Activated B cell treated with CpG ODN at 0.5 μM for 24 hours (primary cell): ENCODE results near the gene SULT1B1. TPM values are rescaled to one million over a fixed set of nuclear protein-coding genes. Genes with fewer than 3 reads are reported as not detected.

Source experiments
- ATAC-seq: fragments of 200-7000 bp; cut with Tn5 transposase; one replicate; pipeline ENCODE4 v1.10.0; 2021; ENCODE audit warnings: low read depth, mild to moderate bottlenecking, moderate library complexity
- CTCF ChIA-PET: fragments of 350-600 bp; sonication (Branson Sonifier 250); formaldehyde crosslinking; loops from one replicate; lab custom pipeline; 2021; ENCODE audit warnings: antibody characterized with exemption; lab: Charles Lee
- POLR2A ChIA-PET: fragments of 350-600 bp; sonication (Branson Sonifier 250); formaldehyde crosslinking; loops from one replicate; lab custom pipeline; 2021; ENCODE audit warnings: antibody characterized with exemption; lab: Charles Lee
- DNase-seq: peaks from one replicate; pipeline ENCODE4 v3.0.0; 2022
- H3K27ac Mint-ChIP-seq: one replicate; pipeline ENCODE4 v1.8.0; 2020; ENCODE audit warnings: mixed read lengths
- H3K27me3 Mint-ChIP-seq: one replicate; pipeline ENCODE4 v1.8.0; 2021; ENCODE audit warnings: mixed read lengths
- H3K36me3 Mint-ChIP-seq: one replicate; pipeline ENCODE4 v1.8.0; 2021; ENCODE audit warnings: low read depth, mixed read lengths
- H3K4me1 Mint-ChIP-seq: one replicate; pipeline ENCODE4 v1.8.0; 2021; ENCODE audit warnings: mixed read lengths
- H3K4me3 Mint-ChIP-seq: one replicate; pipeline ENCODE4 v1.8.0; 2020; ENCODE audit warnings: mild to moderate bottlenecking, mixed read lengths
- H3K9me3 Mint-ChIP-seq: one replicate; pipeline ENCODE4 v1.8.0; 2020; ENCODE audit warnings: mixed read lengths
- intact Hi-C: fragments of 100-400 bp; cut with micrococcal nuclease; formaldehyde crosslinking; loops from one replicate; pipeline ENCODE4 v1.15.1; 2024
- total RNA-seq: library from RNA; stranded (reverse); gene quantifications from 2 replicates; pipeline ENCODE4 v1.2.3, GENCODE V29; 2022
- TF ChIP-seq, protein P1 (sequence below): fragments of 200-600 bp; IDR thresholded peaks from one replicate; pipeline ENCODE4 v1.8.0; 2022; ENCODE audit warnings: antibody characterized with exemption, mild to moderate bottlenecking

The SULT1B1 gene
- total RNA-seq, 1 donor from 2014 or later, result 0.04 TPM

DNA sequence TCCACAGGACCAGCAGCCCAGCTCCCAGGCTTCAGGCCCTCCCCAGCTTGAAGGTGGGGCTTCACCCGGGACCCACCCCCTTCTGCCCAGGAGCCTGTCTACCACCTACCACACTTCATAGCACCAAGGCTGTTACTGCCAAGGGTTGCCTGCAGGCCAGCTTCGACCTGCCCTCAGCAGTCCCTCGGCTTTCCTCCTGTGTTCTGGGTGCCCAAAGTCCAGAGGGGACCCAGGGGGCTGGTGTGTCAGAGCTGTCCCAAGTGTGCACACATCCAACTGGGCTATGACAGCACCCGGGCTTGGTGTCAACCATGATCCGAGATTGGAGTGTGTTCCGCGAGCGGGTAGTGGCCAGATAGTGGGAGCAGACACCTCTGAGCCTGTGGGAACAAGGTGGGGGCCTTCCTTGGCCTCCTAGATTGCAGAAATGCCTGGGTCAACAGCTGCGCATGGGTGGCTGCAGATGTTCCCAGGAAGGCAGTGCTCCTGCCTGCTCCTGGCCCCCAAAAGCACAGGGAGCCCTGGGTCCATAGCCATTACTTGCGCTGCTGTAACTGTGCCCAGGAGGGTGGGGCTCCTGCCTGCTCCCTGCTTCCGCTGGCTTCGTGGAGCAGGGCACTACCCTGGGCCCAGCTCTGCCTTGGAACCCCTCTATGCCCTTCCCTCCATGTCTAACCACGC is 16.8 kb downstream of the SULT1B1 start:
- H3K4me3 Mint-ChIP-seq, result no peak overlapping the region
- POLR2A ChIA-PET, result no interaction called here

DNA sequence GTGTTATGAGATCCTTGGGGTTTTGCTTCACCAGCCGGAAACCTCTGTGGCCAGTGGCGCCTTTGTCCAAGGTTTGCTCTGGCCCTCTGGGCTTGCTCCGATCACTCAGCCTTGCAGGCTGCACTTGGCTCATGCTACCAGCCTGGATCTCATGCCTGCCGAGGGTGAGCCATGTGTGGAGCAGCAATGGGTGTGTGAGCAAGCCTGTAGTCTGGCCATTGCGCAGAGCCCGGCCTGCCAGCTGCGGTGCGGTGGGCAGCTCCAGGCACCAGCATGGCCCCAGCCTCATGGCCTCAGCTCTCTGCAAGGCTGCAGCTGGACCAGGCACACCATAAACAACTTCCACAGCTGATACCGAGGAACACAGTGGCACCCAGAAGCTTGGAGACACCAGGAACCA is 17.8 kb downstream of the SULT1B1 start:
- CTCF ChIA-PET, result no interaction called here
- Mint-ChIP-seq H3K4me3 (no peak overlapping the region), H3K9me3 (no peaks in the 10 kb centered on the region), H3K36me3 (no peaks in the 10 kb centered on the region), H3K27me3 (no peaks in the 10 kb centered on the region), H3K4me1 (no peaks in the 10 kb centered on the region), H3K27ac (no peak overlapping the region)
- POLR2A ChIA-PET, result no interaction called here
- TF ChIP-seq, protein P1, sequence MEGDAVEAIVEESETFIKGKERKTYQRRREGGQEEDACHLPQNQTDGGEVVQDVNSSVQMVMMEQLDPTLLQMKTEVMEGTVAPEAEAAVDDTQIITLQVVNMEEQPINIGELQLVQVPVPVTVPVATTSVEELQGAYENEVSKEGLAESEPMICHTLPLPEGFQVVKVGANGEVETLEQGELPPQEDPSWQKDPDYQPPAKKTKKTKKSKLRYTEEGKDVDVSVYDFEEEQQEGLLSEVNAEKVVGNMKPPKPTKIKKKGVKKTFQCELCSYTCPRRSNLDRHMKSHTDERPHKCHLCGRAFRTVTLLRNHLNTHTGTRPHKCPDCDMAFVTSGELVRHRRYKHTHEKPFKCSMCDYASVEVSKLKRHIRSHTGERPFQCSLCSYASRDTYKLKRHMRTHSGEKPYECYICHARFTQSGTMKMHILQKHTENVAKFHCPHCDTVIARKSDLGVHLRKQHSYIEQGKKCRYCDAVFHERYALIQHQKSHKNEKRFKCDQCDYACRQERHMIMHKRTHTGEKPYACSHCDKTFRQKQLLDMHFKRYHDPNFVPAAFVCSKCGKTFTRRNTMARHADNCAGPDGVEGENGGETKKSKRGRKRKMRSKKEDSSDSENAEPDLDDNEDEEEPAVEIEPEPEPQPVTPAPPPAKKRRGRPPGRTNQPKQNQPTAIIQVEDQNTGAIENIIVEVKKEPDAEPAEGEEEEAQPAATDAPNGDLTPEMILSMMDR, result no peak
- DNase-seq, result no peak
- intact Hi-C loops, result no loop called here
- no peak for ATAC-seq

More for the DNA sequence above, 16.8 kb downstream of the SULT1B1 start:
- ATAC-seq (no peak), DNase-seq (no peak)
- Mint-ChIP-seq H3K36me3 (no peaks in the 10 kb centered on the region), H3K9me3 (no peaks in the 10 kb centered on the region), H3K27me3 (no peaks in the 10 kb centered on the region), H3K27ac (no peak overlapping the region), H3K4me1 (no peaks in the 10 kb centered on the region)
- CTCF ChIA-PET, result no interaction called here
- TF ChIP-seq, protein P1, result no peak
- intact Hi-C loops, result no loop called here

DNA sequence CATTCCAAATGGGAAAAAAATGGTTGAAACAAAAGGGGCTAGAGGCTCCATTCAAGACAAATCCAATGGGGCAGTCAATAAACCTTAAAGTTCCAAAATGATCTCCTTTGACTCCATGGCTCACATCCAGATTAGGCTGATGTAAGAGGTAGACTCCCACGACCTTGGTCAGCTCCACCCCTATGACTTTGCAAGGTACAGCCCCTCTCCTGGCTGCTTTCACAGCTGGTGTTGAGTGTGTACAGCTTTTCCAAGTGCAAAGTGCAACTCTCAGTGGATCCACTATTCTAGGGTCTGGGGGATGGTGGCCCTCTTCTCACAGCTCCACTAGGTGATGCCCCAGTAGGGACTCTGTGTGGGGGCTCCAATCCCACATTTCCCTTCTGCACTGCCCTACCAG is 21.5 kb downstream of the SULT1B1 start:
- DNase-seq, result no peak
- intact Hi-C loops, result no loop called here
- no peak overlapping the region for H3K27ac Mint-ChIP-seq

DNA sequence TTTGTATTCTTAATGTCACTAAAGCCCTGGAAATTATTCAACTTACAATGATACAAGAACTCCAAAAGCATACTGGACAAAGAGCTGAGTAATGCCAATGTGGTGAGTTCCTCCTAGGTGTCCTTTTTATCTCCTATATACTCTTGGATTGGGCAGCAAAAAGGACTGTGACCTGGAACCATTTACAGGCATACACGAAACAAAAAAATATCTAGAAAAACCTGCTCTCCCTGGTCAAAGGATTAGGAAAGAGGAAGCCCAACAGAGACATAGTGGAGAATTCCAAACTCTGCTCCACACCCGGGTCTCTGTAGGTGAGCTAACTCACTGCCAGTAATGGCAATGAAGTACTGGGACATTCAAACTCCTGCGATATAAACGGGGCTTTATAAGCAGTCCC is 25.3 kb downstream of the SULT1B1 start:
- ATAC-seq (no peak), DNase-seq (no peak)
- intact Hi-C loops, result no loop called here
- Mint-ChIP-seq H3K27me3 (no peaks in the 10 kb centered on the region), H3K27ac (no peak overlapping the region), H3K4me3 (no peak overlapping the region), H3K36me3 (no peaks in the 10 kb centered on the region), H3K9me3 (no peaks in the 10 kb centered on the region), H3K4me1 (no peaks in the 10 kb centered on the region)
- TF ChIP-seq, protein P1, result no peak
- POLR2A ChIA-PET, result no interaction called here
- CTCF ChIA-PET, result no interaction called here

More for the DNA sequence above, 21.5 kb downstream of the SULT1B1 start:
- H3K4me1 Mint-ChIP-seq, result no peaks in the 10 kb centered on the region
- POLR2A ChIA-PET, result no interaction called here
- TF ChIP-seq, protein P1, result no peak
- no peaks in the 10 kb centered on the region for H3K27me3 Mint-ChIP-seq
- CTCF ChIA-PET, result no interaction called here
- H3K36me3 Mint-ChIP-seq, result no peaks in the 10 kb centered on the region
- H3K9me3 Mint-ChIP-seq, result no peaks in the 10 kb centered on the region
- H3K4me3 Mint-ChIP-seq, result no peak overlapping the region
- ATAC-seq, result no peak

DNA sequence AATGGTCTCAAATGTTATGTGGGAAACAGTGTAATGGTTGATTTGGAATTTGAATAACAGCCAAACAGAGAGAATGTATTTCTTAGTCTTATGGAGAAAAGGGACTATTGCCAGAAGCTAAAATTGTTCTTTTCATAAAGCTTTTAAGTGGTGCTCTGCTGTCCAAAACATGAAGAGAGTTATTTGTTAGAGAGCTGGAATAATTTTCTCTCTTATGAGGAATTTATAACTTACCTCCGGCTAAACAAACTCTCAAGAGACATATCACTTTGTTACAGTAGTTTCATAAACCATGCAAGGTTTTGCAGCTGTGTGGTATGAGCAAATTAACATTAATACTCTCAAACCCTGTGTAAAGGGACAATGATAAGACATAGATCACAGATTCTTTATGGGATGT is 28.6 kb downstream of the SULT1B1 start:
- H3K36me3 Mint-ChIP-seq, result no peaks in the 10 kb centered on the region
- ChIA-PET POLR2A (no interaction called here), CTCF (no interaction called here)
- no peaks in the 10 kb centered on the region for H3K4me1 Mint-ChIP-seq
- no peak for DNase-seq
- intact Hi-C loops, result no loop called here
- no peak for ATAC-seq
- no peaks in the 10 kb centered on the region for H3K9me3 Mint-ChIP-seq
- TF ChIP-seq, protein P1, result no peak
- H3K4me3 Mint-ChIP-seq, result no peak overlapping the region
- H3K27me3 Mint-ChIP-seq, result no peaks in the 10 kb centered on the region
- H3K27ac Mint-ChIP-seq, result no peak overlapping the region
